ENCODE data around the gene KCTD6. TPM values are rescaled to one million over a fixed set of nuclear protein-coding genes. Genes with fewer than 3 reads are reported as not detected.

The KCTD6 gene
- polyA plus RNA-seq, 2 donors = 9.2 to 11.2 TPM

GRCh38 chr3:58531555-58531954, 39.7 kb downstream of the KCTD6 start:
- Histone ChIP-seq H3K4me3 (ENCODE audit: low read depth in 1 of 2, low read length in 2 of 2) (no peak overlapping the region), H3K36me3 (ENCODE audit: control insufficient read depth in 2 of 2, insufficient read depth in 2 of 2, low read length in 1 of 2) (no peaks in the 10 kb centered on the region), H3K9me3 (ENCODE audit: control insufficient read depth in 2 of 2, insufficient read depth in 1 of 2, low read depth in 1 of 2, low read length in 1 of 2) (no peaks in the 10 kb centered on the region)

GRCh38 chr3:58531956-58532355, 40.1 kb downstream of the KCTD6 start:
- H3K9me3 ChIP-seq (ENCODE audit: control insufficient read depth in 2 of 2, insufficient read depth in 1 of 2, low read depth in 1 of 2, low read length in 1 of 2) = no peaks in the 10 kb centered on the region

More at GRCh38 chr3:58531555-58531954, 39.7 kb downstream of the KCTD6 start:
- H3K4me1 ChIP-seq (ENCODE audit: control insufficient read depth in 2 of 2, insufficient read depth in 2 of 2, low read length in 1 of 2) = peaks cover 4 to 20% of the 10 kb centered on the region in 2 donors
- H3K27me3 ChIP-seq (ENCODE audit: control insufficient read depth in 1 of 2, insufficient read depth in 2 of 2, low read length in 2 of 2) = no peaks in the 10 kb centered on the region
- 77 to 82% methylated on average over 7 of the region's 7 CpGs for WGBS, 2 donors
- H3K27ac ChIP-seq (ENCODE audit: low read depth in 2 of 2, low read length in 1 of 2) = no peak overlapping the region

GRCh38 chr3:58532794-58533220, 40.9 kb downstream of the KCTD6 start:
- WGBS, 2 donors = 17 to 21% methylated on average over 11 of the region's 11 CpGs
- H3K36me3 ChIP-seq (ENCODE audit: control insufficient read depth in 2 of 2, insufficient read depth in 2 of 2, low read length in 1 of 2) = no peaks in the 10 kb centered on the region
- H3K4me1 ChIP-seq (ENCODE audit: control insufficient read depth in 2 of 2, insufficient read depth in 2 of 2, low read length in 1 of 2) = peaks cover 9 to 27% of the 10 kb centered on the region in 2 donors

More at GRCh38 chr3:58531956-58532355, 40.1 kb downstream of the KCTD6 start:
- no peaks in the 10 kb centered on the region for H3K36me3 ChIP-seq (ENCODE audit: control insufficient read depth in 2 of 2, insufficient read depth in 2 of 2, low read length in 1 of 2)
- H3K4me3 ChIP-seq (ENCODE audit: low read depth in 1 of 2, low read length in 2 of 2) = no peak overlapping the region
- no peak overlapping the region for H3K27ac ChIP-seq (ENCODE audit: low read depth in 2 of 2, low read length in 1 of 2)
- H3K27me3 ChIP-seq (ENCODE audit: control insufficient read depth in 1 of 2, insufficient read depth in 2 of 2, low read length in 2 of 2) = no peaks in the 10 kb centered on the region
- H3K4me1 ChIP-seq (ENCODE audit: control insufficient read depth in 2 of 2, insufficient read depth in 2 of 2, low read length in 1 of 2) = peaks cover 6 to 21% of the 10 kb centered on the region in 2 donors
- 76 to 85% methylated on average over 2 of the region's 2 CpGs for WGBS, 2 donors

GRCh38 chr3:58534592-58535494, 42.9 kb downstream of the KCTD6 start:
- Histone ChIP-seq H3K9me3 (ENCODE audit: control insufficient read depth in 2 of 2, insufficient read depth in 1 of 2, low read depth in 1 of 2, low read length in 1 of 2) (no peaks in the 10 kb centered on the region), H3K4me1 (ENCODE audit: control insufficient read depth in 2 of 2, insufficient read depth in 2 of 2, low read length in 1 of 2) (peaks cover 7 to 27% of the 10 kb centered on the region in 2 donors), H3K27me3 (ENCODE audit: control insufficient read depth in 1 of 2, insufficient read depth in 2 of 2, low read length in 2 of 2) (no peaks in the 10 kb centered on the region), H3K4me3 (ENCODE audit: low read depth in 1 of 2, low read length in 2 of 2) (no peak overlapping the region), H3K36me3 (ENCODE audit: control insufficient read depth in 2 of 2, insufficient read depth in 2 of 2, low read length in 1 of 2) (no peaks in the 10 kb centered on the region), H3K27ac (ENCODE audit: low read depth in 2 of 2, low read length in 1 of 2) (no peak overlapping the region)
- WGBS, 2 donors = 94 to 96% methylated on average over 9 of the region's 9 CpGs

More at GRCh38 chr3:58532794-58533220, 40.9 kb downstream of the KCTD6 start:
- Histone ChIP-seq H3K9me3 (ENCODE audit: control insufficient read depth in 2 of 2, insufficient read depth in 1 of 2, low read depth in 1 of 2, low read length in 1 of 2) (no peaks in the 10 kb centered on the region), H3K27ac (ENCODE audit: low read depth in 2 of 2, low read length in 1 of 2) (no peak overlapping the region), H3K4me3 (ENCODE audit: low read depth in 1 of 2, low read length in 2 of 2) (no peak overlapping the region), H3K27me3 (ENCODE audit: control insufficient read depth in 1 of 2, insufficient read depth in 2 of 2, low read length in 2 of 2) (no peaks in the 10 kb centered on the region)

GRCh38 chr3:58535531-58536500, 43.9 kb downstream of the KCTD6 start:
- H3K4me1 ChIP-seq (ENCODE audit: control insufficient read depth in 2 of 2, insufficient read depth in 2 of 2, low read length in 1 of 2) = peaks cover 5 to 27% of the 10 kb centered on the region in 2 donors
- H3K27me3 ChIP-seq (ENCODE audit: control insufficient read depth in 1 of 2, insufficient read depth in 2 of 2, low read length in 2 of 2) = no peaks in the 10 kb centered on the region
- H3K36me3 ChIP-seq (ENCODE audit: control insufficient read depth in 2 of 2, insufficient read depth in 2 of 2, low read length in 1 of 2) = no peaks in the 10 kb centered on the region
- no peak overlapping the region for H3K4me3 ChIP-seq (ENCODE audit: low read depth in 1 of 2, low read length in 2 of 2)
- H3K27ac ChIP-seq (ENCODE audit: low read depth in 2 of 2, low read length in 1 of 2) = peak overlapping the region; percentile 65 to 69
- H3K9me3 ChIP-seq (ENCODE audit: control insufficient read depth in 2 of 2, insufficient read depth in 1 of 2, low read depth in 1 of 2, low read length in 1 of 2) = no peaks in the 10 kb centered on the region
- 13 to 18% methylated on average over 2 of the region's 2 CpGs for WGBS, 2 donors

- Histone ChIP-seq H3K9me3 (ENCODE audit: control insufficient read depth in 2 of 2, insufficient read depth in 1 of 2, low read depth in 1 of 2, low read length in 1 of 2) (no peaks in the 10 kb centered on the region), H3K4me1 (ENCODE audit: control insufficient read depth in 2 of 2, insufficient read depth in 2 of 2, low read length in 1 of 2) (peaks cover 5 to 23% of the 10 kb centered on the region in 2 donors), H3K27me3 (ENCODE audit: control insufficient read depth in 1 of 2, insufficient read depth in 2 of 2, low read length in 2 of 2) (no peaks in the 10 kb centered on the region), H3K36me3 (ENCODE audit: control insufficient read depth in 2 of 2, insufficient read depth in 2 of 2, low read length in 1 of 2) (no peaks in the 10 kb centered on the region), H3K4me3 (ENCODE audit: low read depth in 1 of 2, low read length in 2 of 2) (peak within 1 kb of the TSS; percentile 7 to 23), H3K27ac (ENCODE audit: low read depth in 2 of 2, low read length in 1 of 2) (peak within 1 kb of the TSS; percentile 69 to 83)
- WGBS, 2 donors = 29 to 35% methylated on average over 13 of the region's 13 CpGs
Measured at GRCh38 chr3:58536501-58537411, 44.9 kb downstream of the KCTD6 start, which contains the start of gene ACOX2. Gene ACOX2, minus strand, starts transcription at chr3:58537190. Its CDS starts 2,084 bp downstream, at chr3:58535106.

- no peak overlapping the region for H3K4me3 ChIP-seq (ENCODE audit: low read depth in 1 of 2, low read length in 2 of 2)
- peak overlapping the region; percentile 69 to 83 for H3K27ac ChIP-seq (ENCODE audit: low read depth in 2 of 2, low read length in 1 of 2)
- H3K4me1 ChIP-seq (ENCODE audit: control insufficient read depth in 2 of 2, insufficient read depth in 2 of 2, low read length in 1 of 2) = peaks cover 5 to 23% of the 10 kb centered on the region in 2 donors
- H3K9me3 ChIP-seq (ENCODE audit: control insufficient read depth in 2 of 2, insufficient read depth in 1 of 2, low read depth in 1 of 2, low read length in 1 of 2) = no peaks in the 10 kb centered on the region
- H3K27me3 ChIP-seq (ENCODE audit: control insufficient read depth in 1 of 2, insufficient read depth in 2 of 2, low read length in 2 of 2) = no peaks in the 10 kb centered on the region
- 44 to 45% methylated on average over 4 of the region's 4 CpGs for WGBS, 2 donors
- no peaks in the 10 kb centered on the region for H3K36me3 ChIP-seq (ENCODE audit: control insufficient read depth in 2 of 2, insufficient read depth in 2 of 2, low read length in 1 of 2)
Measured at GRCh38 chr3:58537412-58538301, 45.8 kb downstream of the KCTD6 start.

- no peak overlapping the region for H3K27ac ChIP-seq (ENCODE audit: low read depth in 2 of 2, low read length in 1 of 2)
Measured at GRCh38 chr3:58539626-58540025, 47.7 kb downstream of the KCTD6 start.

More at GRCh38 chr3:58539626-58540025, 47.7 kb downstream of the KCTD6 start:
- Histone ChIP-seq H3K36me3 (ENCODE audit: control insufficient read depth in 2 of 2, insufficient read depth in 2 of 2, low read length in 1 of 2) (no peaks in the 10 kb centered on the region), H3K4me3 (ENCODE audit: low read depth in 1 of 2, low read length in 2 of 2) (no peak overlapping the region), H3K27me3 (ENCODE audit: control insufficient read depth in 1 of 2, insufficient read depth in 2 of 2, low read length in 2 of 2) (no peaks in the 10 kb centered on the region), H3K4me1 (ENCODE audit: control insufficient read depth in 2 of 2, insufficient read depth in 2 of 2, low read length in 1 of 2) (peaks cover 5 to 23% of the 10 kb centered on the region in 2 donors), H3K9me3 (ENCODE audit: control insufficient read depth in 2 of 2, insufficient read depth in 1 of 2, low read depth in 1 of 2, low read length in 1 of 2) (no peaks in the 10 kb centered on the region)
- WGBS, 2 donors = 87% methylated on average over 10 of the region's 10 CpGs
